SK-MEL-5 (cell line): ENCODE results near the gene GPR37L1. TPM values are rescaled to one million over a fixed set of nuclear protein-coding genes. Genes with fewer than 3 reads are reported as not detected.

ENCODE experiments used
- DNase-seq: peaks from one replicate; pipeline ENCODE4 v3.0.0-alpha.2; 2016; ENCODE audit warnings: low read depth, low spot score
- in situ Hi-C: cut with HindIII; loops from 2 replicates; pipeline ENCODE4 v1.10.0; 2016; ENCODE audit warnings: low sequenced_read_pairs, high pct_unique_total_duplicates, low pct_unique_long_range_greater_than_20kb
- polyA plus RNA-seq, 2 experiments: library from polyadenylated mRNA; depleted of rRNA; stranded (reverse); fragments of >200 nt; gene quantifications; 2 replicates each; pipeline ENCODE4 v1.2.3, GENCODE V29; 2015
- total RNA-seq: library from RNA; depleted of rRNA; stranded (reverse); fragments of >200 nt; shearing (Covaris generic); gene quantifications from 2 replicates; pipeline ENCODE4 v1.2.3, GENCODE V29; 2014; rRNA removed

GPR37L1 gene, protein sequence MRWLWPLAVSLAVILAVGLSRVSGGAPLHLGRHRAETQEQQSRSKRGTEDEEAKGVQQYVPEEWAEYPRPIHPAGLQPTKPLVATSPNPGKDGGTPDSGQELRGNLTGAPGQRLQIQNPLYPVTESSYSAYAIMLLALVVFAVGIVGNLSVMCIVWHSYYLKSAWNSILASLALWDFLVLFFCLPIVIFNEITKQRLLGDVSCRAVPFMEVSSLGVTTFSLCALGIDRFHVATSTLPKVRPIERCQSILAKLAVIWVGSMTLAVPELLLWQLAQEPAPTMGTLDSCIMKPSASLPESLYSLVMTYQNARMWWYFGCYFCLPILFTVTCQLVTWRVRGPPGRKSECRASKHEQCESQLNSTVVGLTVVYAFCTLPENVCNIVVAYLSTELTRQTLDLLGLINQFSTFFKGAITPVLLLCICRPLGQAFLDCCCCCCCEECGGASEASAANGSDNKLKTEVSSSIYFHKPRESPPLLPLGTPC
- total RNA-seq, result not detected in 2 replicates
- not detected in 2 replicates for polyA plus RNA-seq (2015; cell fraction: cytosol; rRNA removed)
- not detected in 2 replicates for polyA plus RNA-seq (2015; cell fraction: nucleus; rRNA removed)

DNA sequence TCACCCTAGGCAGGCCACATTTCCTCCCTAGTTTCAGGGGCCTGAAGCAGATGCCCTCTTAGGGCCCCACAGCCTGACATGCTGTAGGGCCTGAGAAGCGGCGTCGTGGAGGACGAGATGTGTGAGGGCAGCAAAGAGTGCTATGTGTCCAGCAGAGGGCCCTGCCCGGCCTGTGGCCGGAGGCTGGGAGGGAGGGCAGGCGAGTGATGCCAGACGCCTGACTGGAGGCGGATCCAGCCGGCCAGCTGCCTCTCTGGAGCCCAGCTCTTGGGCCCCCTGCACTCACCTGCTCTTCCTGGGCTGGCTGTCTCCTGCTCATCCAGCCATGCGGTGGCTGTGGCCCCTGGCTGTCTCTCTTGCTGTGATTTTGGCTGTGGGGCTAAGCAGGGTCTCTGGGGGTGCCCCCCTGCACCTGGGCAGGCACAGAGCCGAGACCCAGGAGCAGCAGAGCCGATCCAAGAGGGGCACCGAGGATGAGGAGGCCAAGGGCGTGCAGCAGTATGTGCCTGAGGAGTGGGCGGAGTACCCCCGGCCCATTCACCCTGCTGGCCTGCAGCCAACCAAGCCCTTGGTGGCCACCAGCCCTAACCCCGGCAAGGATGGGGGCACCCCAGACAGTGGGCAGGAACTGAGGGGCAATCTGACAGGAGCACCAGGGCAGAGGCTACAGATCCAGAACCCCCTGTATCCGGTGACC lies at the start of gene GPR37L1:
Gene GPR37L1, plus strand, starts transcription at position 279 of the 697 bp plus-strand sequence. Its CDS starts 47 bp downstream, at position 326.
- in situ Hi-C loops, result no loop called here
- DNase-seq, result peak; percentile 64

DNA sequence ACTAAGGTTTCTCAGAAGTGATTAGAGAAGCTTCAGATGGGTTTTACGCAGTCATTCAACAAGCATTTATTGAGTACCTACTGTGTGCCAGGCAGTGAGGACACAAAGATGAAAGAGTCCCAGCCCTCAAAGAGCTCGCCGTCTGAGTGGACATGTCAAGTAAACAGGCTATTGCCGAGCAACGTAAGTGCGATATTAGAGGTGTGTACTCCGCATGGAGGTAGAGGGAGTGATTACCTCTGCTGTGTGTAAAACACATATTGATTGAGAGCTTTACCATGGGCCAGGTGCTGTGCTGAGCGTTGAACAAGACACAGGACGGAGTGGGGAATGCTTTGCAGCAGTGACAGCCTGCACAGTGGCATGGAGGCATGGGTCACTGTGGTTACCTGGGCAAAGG lies 49.5 kb upstream of the GPR37L1 start:
- in situ Hi-C loops, result no loop called here
- DNase-seq, result no peak

DNA sequence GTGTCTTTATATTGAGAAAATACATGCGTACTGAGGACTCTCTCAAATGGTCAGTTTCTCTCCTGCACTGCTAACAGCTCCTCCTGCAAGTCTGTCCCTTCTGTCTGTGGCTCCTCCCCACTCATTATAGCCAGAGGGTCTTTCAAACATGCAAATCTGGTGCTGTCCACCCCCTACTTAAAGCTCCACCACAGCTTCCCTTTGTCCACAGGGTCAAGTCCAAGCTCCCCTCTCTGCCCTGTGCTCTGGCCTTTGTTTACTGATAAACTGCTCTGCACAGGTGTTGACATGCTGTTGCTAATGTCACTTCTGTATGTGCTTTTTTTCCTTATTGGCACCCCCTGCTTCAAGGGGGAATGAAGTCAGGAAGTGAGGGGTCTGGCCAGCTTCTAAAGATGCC lies 47.7 kb upstream of the GPR37L1 start:
- no peak for DNase-seq
- in situ Hi-C loops, result no loop called here

DNA sequence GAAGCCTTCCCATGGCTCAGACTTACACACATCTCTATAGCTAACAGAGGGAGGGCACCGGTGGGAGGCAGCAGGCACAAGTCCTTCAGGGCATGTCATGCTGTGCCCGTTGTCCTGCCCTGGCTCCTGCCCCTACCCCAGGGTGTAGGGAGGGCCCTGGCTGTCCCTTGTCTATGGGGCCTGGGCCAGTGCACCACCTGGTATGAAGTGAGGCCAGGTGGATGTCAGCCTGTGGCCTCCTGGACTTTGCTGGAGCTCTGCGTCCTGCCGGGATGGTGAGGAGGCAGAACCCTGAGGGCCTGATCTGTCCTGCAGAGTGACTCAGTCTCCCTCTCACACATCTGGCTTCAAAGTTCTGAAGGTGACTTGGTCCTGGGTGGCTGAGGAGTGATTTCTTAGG lies 47.3 kb upstream of the GPR37L1 start:
- in situ Hi-C loops, result no loop called here
- no peak for DNase-seq

DNA sequence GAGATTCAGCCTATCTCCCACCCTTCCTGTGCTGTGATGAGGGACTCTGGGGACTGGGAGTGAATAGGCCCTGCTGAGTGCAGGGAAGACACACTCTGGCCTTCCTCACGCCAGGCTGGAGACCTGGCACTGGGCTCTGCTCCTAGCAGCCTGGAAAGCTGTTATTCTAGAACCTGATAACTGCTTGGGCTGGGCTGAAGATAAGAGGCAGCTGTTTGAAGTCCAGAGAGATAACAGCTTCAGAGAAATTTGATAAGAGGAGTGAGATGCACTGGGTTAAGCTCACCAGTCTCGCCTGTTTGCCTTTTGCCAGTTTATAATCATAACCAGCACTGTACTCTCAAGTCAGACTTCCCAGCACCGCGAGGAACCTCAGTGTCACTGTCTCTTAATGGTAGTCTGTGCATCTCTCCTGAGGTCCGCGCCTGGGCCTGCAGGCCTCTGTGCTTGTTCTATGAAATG lies 46.6 kb upstream of the GPR37L1 start:
- in situ Hi-C loops, result no loop called here
- DNase-seq, result no peak

DNA sequence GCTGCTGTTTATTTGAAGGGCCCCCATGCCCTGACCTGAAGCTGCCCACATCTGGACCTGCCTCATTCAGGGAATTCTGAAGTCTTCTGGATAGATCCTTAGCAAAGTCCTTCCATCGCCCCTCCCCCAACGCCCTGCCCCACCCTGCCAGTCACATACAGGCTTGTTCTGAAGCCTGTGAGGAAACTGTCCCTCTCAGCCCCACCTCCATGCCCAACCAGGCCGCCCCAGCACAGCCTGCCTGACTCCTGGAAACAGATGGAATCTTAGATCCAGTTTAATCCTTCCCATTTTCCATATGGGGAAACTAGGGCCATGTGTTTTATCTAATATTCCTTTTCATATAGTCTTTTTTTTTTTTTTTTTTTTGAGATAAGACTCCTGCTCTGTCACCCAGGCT lies 44.5 kb upstream of the GPR37L1 start:
- DNase-seq, result no peak
- in situ Hi-C loops, result no loop called here

DNA sequence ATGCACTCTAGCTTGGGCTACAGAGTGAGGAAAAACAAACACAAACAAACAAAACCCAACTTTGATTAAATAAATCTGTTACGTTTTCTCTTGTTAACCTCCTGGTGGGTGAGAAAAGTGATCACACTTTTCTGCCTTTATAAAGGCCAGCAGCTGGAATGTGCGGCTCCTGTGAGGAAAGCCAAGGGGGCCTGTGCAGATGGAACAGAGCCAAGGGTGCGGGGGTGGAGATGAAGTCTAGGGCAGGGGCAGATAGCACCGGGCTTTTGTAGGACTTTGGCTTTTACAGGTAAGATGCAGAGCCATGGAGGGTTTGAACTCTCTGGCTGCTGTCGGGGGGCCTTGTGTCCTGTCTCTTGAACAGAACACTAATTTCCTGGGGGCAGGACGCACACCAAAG lies 40.7 kb upstream of the GPR37L1 start:
- DNase-seq, result no peak
- in situ Hi-C loops, result no loop called here

DNA sequence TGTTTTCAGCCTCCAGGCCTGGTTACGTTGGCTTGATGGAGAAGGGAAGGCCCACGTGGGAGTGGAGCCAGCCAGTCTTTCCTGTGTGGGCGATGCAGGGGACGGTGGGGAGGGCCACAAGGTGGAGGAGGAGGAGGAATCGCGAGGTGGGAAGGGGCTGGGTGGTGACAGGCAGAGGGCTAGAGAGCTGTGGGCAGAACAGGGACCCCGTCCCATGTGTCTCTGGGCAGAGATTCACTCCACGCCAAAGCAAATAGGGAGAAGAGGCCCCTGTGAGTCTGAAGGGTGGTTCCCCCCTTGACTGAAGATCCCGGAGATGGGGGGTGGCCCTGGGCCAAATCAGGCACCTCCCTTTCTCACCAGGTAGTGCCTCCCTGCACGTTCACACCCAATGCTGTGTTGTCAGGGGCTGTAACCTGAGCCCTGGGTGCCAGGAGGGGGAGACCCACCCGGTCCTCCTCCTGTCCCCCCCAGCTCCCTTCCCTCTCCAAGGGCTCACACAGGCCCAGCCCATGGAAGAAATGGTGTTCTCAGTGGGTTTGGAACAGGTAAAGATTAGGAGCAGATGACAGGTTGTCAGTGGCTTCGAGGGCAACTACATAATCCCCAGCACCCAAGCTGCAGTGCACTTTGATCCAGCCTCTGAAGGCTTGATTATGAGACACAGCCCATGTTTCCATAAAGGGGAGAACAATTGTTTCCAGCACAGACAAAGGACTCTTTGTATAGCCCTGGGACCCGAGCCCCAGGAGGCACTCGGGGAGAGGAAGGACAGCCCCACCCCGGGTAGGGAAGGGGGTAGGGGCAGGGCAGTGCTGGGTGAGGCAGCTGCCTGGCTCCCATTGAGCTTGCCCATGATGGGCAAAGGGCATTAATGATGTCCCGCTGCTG lies 37.7 kb upstream of the GPR37L1 start:
- in situ Hi-C loops, result no loop called here
- DNase-seq, result peak; percentile 20

DNA sequence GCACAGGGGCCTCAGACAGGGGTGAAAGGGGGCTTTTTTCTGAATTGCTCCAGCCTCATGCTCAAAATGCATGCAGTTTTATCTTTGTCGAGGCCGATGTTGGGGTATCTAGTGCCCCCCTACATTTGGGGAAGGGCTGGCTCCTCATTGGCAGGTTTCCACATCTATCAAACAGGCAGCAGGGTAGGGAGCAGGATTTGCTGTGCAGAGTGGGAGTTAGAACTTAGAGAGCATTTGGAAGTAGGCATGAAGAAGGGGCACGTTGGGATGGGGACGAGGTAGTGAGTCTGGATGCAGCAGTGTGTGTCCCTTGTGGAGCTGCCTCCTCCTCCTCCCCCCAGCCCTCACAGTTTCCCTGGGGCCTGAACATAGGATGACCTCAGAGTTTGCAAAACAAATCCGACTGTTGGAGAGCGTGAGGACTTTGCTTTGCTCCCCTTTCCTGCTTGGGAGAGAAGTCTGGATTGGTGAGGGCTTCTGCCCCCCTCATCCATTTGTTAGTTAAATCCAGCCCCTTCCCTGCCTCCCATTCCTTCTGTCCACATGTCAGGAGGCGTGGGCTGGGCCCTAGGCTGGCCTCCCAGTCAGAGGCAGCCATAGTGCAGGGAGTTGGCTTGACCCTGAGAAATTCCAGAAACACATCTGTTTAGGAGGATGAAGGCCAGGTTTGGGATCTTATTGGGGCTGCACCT lies 36.9 kb upstream of the GPR37L1 start:
- no peak for DNase-seq
- in situ Hi-C loops, result no loop called here

DNA sequence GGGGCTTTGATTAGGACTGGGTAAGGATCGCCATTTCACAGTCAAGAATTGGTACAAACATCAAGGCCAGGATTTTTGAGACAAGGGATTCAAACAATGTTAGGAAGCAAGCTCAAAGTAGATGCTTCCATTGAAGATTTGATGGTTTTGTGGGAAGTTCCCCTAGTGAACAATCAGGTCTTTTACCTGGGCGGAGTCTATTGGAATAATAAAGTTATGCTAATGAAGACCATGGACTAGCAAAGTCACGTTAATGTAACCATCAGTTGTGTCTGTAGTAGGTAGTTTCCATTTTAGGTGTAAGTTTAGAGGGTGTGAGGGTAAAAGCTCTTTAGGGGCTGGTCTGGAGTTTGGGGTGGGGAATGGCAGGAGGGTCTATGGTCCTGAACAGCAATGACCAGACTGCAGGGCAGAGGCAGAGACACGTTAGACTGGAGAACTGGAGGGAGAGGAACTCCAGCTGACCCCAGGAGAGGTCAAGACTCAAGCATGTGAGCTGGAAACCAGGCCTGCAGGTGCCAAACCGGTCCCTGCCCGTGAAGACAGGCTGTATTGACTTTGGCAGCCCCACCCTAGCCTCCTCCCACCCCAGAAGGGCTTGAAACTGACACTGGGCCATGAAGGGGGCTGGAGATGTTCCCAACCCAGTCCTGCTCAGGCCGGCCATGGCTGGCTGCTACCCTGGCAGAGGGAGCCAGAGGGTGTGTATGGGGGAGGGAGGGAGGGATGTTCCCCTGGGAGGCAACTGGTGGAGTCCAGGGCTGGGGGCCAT lies 36.0 kb upstream of the GPR37L1 start:
- DNase-seq, result no peak
- in situ Hi-C loops, result no loop called here

DNA sequence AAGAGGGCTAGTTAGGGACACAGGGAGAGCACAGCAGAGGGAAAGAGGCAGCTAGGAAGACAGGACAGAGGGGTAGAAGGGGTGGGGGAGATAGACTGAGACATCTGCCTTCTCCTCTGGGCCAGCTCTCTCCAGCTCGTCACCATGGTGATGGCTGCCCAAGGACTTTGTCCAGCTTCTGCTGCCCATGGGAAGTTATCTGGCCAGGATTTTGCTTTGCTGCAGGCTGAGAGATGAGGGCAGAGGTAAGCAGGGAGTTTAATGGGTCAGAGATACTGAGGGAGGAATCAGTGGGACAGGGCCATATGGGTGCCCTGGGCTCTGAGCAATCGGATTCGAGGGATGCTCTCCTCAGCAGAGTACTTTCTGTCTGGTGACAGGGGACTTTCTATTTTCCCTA lies 34.5 kb upstream of the GPR37L1 start:
- in situ Hi-C loops, result no loop called here
- DNase-seq, result no peak

DNA sequence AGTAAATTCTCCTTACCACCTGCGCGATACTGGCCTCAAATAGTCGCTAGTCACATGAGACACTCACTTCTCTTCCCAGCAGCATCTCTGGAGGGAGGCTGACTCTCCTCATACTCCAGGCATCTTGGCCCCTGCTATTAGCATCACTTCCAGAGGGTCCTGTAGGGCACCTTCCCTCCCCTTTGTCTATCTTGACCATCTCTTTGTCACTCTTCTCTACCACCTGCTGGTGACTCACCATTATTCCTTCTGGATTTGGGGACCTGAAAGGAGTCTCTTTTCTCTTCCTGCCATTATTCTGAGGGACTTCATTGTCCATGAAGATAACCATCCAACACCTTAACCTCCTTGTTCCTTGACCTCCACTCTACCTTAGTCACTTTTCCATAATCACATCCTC lies 31.7 kb upstream of the GPR37L1 start:
- no peak for DNase-seq
- in situ Hi-C loops, result no loop called here

DNA sequence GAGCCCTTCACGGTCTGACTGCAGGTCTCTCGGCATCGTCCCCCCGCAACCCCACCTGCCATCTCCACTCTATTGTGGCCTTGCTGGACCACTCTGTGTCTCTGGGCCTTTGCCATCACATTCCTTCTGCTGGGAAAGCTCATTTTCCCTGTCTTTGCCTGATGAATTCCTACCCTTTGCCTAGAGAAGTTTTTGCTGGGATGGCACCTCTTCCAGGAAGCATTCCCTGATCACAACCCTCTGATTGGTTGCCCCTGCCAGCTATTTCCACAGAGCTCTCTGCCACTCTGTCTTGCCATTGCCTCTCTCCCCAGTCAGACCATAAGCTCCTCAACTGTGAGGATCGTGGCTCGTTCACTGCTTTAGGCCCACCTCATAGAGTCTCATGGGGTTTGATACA lies 28.9 kb upstream of the GPR37L1 start:
- in situ Hi-C loops, result no loop called here
- no peak for DNase-seq

DNA sequence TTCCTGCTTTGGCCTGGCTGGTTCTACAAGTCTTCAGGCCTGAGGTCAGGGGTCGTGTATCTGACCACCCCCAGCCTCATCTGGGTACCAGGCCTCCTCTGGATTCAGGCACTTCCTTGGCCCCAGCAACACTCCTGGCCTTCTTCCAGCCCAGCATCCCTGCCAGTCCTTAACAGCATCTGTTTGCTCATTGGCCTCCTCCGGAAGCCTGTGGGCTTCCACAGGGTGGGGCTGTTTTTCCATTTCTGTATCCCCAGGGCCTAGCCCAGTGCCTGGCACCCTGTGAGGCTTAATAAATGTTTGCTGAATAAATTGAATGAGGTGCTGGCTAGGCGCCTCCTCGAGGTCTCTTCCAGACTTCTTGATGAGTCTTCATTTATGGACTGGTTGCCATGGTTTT lies 21.5 kb upstream of the GPR37L1 start:
- DNase-seq, result no peak
- in situ Hi-C loops, result no loop called here

DNA sequence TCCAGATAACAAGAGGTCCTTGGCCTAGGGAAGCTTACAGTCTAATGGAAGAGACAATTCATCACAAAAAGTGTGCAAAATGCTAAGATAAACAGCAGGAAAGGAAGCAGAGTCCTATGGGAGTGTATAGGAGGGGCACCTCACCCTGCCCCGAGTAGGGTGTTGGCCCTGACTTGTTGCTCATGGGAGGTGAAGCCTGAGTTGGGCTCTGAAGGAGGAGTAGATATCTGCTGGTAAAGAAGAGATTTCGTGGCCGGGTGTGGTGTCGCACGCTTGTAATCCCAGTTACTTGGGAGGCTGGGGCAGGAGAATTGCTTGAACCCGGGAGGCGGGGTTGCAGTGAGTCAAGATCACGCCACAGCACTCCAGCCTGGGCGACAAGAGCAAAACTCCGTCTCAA lies 18.6 kb upstream of the GPR37L1 start:
- no peak for DNase-seq
- in situ Hi-C loops, result no loop called here

DNA sequence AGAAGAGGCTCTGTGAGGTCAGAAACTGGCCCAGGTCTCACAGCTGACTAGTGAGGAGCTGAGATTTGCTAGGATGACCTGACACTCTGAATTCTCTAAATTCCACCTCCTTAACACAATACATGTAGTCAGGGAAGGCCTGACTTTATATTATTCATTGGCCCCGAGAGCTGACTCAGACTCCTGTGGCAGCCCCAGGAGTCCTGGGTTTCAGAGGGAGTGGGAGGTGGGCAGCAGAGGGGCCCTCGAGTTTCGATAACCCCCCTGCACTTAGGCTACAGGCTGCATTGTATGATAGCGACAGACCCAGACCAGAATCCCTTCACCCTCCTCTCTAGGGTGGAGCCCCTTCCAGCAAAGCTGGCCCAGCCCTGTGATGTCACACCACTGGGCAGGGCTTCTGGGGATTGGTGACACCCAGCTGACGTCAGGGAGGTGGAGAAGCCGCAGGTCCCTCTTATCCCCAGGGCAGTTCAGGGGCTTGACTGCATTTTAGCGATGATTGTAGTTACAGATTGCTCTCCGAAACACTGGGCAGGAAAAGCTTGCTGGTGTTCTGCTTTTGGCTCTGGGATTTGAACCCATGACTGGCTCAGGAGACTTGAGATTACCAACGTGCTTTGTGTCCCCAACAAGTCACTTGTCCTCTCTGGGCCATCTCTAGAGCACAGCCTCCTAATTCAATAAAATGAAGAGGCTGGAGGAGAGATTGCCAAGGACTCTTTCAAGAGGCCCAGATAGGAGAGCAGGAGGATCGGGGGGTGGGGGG lies 17.0 kb upstream of the GPR37L1 start:
- DNase-seq, result peak; percentile 47
- in situ Hi-C loops, result no loop called here
